SW480 (cell line): ENCODE results near the gene HEG1.
A peak's percentile ranks its signal among the peaks of the same experiment; 100 is the strongest.

Source experiments
- DNase-seq: peaks from one replicate; pipeline ENCODE4 v3.0.0-alpha.2; 2016; ENCODE audit warnings: low spot score

HEG1 gene

DNA sequence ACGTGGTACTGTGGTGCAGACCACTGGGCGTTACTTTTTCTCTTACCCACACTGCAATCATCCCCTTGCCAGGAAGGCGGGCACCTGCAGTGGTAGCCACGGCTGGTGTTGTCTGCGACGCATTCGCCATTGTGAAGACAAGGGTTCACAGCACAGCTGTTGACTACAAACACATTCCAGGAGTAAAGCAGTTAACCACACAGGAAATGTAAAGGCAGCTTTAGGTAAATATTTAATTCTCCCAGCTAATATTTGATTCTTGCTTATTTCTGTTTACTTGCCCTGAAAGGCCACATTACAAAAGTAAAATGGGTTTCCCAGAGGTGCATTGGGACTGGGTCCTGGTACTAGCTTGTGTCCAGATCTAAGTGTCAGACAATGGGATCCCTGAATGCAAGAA lies 45.4 kb downstream of the HEG1 start:
- DNase-seq = no peak

DNA sequence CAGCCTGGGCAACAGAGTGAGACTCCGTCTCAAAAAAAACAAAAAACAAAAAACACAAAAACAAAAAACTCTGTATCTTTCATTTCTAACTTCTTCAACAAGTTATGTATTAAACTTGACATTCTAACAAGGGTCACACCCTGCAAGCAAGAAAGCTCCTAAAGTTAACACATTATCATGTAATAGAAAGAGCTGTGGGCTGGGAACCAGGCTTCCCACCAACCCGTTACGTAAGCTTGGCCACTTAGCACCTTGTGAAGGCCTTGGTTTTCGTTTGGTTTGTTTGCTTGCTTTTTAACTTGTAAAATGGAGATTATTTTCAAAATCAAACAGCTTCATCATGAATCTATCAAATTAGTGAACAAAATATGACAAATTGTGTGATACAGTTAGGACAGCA lies 47.0 kb downstream of the HEG1 start:
- DNase-seq = no peak

DNA sequence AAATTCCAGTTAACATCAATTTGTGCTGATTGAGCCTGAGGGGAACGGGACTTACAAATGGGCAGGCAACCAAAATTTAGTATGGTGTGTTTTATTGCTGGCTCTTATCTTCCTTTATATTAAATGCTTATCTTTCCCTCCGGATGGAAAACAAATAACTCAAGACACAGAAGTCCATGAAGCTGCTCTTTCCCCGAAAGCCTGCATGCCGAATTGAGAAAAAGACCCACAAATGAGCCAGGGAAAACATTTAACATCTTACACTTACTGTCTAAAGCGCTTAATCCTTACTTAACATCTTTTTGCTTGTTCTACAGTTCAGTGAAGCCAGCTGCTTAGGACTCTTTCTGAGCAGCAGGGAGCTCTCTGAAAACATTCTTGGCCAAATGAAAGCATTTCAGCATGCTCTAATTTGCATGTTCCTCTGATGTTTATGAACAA lies 49.5 kb downstream of the HEG1 start:
- no peak for DNase-seq

DNA sequence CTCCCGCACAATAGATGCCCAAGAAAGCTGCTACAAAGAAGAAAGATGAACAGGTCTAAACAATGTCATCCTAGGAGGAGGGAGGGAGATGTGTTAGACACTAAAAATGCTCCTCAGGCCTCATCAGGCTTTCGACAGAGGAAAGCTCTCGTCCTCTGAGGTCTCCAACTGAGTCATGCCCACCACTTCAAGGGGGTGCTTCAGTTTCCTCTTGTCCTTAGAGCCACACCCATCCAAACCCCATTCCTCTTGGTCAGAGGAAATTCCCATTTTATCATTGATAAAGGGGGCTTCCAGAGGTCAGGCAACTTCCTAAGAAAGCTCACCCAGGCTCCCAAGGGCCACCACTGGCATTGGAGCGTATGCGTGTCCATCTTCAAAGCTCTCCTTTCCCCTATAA lies 50.1 kb downstream of the HEG1 start:
- no peak for DNase-seq

DNA sequence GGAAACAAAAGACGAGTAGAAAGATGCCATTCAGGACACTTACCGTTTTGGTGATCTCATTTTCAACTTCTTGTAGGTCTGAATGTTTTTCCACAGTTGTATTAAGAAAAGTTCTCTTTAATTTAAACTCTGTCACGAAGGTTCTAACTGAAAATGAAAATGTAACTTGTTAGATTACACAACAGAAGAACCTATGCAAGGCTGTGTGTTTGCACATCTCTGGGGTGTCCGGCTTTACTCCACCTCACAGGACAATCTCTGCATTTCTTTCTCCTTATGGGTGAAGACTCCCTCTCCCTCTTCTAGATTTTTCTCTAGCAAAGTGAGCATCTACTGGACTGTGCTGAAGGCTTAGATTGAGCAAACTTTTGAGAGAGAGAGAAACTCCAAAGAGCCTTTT lies 50.6 kb downstream of the HEG1 start:
- DNase-seq = no peak

DNA sequence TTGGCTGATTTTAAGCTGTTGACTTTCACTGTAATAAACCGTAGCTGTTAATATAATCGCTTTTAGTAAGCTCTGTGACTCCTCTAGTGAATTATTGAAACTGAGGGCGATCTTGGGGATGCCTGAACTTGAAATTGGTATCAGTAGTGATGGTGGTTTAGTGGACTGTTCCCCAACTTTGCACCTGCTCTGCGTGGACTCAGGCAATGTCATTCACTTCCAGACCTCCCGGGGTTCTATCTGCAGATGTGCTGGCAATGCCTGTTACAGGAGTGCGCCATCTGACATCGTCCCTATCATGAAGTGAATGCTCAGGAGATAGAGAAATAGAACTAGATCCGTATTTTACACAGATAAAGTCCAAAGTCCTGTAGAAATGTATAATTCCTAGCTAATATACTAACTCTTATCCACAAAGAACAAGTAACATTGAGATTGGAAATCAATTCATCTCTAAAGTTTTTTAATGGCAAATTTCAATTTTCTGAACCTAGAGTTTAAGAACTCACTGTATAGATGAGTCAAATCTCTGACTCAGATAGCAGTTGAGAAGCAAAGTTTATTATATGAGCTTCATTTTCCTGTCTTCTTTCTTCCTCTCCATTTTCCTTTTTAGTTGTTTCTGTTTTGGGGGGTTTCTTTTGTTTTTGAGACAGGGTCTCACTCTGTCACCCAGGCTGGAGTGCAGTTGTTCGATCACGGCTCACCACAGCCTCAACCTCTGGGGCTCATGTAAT lies 51.8 kb downstream of the HEG1 start:
- no peak for DNase-seq

DNA sequence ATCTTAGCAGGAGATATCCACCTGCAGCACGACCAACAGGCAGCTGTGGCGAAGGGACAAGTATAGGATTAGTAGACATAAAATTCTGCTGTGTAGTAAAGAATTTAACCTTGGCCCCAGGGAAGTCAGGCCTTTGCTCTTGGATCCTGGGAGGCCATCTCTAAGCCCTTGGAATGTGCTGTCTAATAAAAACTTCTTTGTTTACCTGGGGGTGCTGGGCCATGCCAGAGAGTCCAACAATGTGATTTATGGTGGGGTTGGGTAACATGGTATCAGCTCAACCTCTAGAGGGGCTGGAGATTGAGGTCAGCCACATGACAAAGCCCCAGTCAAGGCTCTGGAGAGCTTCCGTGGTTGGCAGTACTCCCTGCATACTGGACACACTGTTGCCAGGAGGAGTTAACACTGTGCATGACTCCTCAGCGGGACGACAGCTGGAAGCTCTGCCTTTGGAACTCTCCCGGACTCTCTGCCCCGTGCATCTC lies 52.4 kb downstream of the HEG1 start:
- DNase-seq = peak; percentile 74

DNA sequence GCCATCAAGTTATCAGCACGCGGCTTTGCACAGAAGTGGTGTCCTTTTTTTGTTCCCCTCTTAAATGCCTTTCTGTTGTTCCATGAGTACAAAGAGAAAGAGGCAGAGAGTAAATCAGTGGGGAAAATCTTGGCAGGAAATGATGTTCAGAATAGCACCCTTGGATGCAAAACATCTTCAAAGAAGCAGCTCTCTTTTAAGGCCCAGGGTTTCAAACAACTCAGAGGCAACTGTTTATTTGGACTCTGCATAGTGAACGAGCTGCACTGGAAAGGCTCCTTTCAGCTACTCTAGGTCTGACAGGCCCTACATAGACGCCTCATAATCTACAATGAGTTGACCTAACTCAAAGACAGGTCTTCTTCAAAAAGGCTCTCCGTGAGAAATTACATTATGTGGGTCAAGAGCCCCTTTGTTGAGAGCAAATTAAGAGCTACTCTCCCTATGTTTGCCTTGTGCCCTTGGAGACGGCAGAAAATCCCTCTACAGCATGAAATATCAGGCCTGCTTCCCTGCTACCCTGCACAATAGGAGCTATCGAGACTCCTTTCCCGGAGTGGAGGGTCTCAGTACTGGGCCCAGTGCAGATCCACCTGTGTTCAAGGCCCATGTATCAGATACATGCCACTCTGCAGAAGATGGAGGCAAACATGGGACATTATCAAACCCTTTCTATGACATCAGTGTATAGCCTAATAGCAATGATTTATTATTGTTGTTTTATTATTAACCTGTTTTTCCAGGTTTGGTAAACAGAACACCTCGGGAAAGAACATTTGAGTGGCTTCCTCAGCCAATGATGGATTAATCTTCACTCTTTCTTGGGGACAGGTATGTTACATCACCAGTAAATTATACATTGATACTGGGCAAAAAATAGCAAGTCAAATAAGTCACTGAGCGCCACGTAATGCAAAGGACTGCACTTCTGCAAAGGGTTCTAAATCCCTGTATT lies 53.1 kb downstream of the HEG1 start:
- DNase-seq = no peak

DNA sequence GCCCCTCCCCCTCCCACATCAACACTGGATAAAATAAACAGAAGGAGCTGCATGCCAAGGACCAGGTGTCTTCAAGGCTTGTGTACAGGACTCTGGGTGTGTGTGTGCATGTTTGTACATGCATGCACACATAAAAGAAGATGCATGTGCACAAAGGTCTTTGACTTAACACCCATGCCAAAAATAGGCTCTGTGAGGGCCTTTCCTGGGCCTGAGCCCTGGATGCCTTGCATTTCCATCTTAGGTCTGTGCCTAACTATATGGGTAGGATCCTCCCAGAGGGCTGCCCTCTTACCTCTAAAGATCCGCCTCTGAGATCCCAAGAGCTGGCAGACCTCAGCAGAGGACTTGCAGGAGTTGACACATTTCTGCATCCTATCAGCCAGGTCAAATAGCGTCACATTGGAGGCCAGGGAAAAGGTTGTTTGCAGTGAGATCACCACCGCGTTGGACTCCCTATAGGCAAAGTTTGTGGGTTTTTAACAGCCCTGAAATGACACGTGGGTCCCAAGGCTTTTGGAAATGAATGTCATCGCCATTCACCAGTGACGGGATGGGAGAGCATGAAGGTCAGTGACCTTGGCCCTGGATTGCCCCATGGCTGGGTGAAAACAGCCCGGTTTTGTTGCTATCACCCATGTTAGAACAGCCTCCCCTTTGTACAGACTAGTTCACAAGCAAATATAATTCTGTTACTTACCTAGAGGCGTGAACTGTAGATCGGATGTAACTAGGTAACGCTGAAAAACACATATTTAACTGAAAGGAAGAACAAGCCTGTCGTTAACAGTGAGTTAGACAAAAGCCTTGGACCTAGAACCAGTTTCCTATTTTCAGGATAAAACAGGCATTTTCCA lies 54.0 kb downstream of the HEG1 start:
- no peak for DNase-seq

DNA sequence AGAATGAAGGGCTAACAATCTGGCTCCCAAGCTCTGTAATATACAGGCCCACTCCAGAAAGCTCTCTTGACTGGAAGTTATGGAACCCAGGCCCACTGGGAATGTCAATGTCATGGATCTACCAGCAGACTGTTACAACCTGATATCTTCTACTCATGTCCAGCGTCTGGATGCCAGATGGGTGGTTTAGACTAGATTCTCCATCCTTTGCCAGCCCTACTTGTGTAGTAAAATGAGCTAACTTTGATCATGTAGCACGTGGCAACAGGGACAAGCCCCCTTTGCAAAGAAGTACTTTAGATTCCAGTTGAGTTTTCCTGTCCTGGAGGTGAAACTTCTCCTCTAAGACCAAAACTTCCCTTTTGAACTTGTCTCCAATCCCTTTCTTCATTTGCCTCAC lies 55.1 kb downstream of the HEG1 start:
- DNase-seq = no peak

DNA sequence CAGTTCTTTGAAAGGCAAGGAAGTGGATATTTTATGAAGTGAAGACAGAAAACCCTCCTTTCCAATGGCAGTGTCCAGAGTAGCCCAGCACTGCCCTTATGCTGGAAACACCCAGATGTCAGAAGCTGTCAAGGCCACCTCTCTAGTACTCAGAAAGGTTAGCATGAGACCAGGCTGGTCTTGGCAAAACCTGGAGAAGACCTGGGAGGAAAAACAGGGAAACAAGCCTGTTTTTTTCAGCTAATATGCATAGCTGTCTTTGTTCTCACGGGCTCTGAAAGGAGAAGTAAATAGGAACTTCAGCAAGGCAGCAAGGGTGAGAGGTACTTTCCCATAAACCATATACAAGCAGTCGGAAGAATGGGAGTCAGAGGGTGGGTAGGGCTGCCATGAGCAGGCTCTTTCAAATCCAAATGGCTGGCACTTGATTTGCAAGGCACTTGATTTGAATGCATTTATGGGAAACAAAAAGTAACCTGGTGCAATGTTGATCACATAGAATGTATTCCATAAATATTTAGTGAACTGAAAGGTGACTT lies 55.8 kb downstream of the HEG1 start:
- DNase-seq = no peak

DNA sequence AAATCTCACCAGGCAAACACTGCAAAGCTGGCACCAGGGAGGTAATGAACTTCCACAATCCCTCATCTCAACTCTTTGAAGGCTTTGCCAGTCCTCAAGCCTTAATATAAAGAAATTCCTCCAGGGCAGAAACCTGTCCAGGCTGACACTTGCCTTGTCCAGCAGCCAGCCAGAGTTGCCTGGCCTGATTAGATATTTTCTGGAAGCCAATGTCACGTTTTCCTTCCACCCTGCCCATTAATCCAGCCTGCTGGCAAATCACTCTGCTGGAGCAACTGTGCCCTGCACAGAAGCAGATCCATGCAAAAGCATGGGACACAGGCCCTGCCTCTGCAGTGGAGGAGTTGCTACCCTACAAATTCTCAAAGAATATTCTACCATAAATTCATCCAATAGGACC lies 56.5 kb downstream of the HEG1 start:
- DNase-seq = no peak

DNA sequence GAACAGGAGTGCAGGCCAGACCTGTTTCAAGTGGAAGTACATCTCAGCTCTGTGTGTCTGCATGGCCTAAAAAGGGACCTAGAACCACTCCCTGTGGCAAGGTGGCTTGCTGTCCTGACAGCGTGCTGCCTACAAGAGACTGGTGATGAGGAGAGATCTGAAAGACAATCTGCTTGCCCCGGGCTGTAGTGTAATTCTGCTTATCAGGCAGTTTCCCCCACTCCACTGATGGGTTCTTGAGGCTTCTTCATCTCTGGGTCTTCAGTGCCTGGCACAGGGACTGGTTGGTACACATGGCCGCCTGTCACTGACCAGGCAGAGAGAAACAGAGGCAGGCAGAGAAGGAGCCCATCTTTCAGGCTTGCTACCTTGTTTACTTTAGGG lies 57.6 kb downstream of the HEG1 start:
- DNase-seq = no peak

DNA sequence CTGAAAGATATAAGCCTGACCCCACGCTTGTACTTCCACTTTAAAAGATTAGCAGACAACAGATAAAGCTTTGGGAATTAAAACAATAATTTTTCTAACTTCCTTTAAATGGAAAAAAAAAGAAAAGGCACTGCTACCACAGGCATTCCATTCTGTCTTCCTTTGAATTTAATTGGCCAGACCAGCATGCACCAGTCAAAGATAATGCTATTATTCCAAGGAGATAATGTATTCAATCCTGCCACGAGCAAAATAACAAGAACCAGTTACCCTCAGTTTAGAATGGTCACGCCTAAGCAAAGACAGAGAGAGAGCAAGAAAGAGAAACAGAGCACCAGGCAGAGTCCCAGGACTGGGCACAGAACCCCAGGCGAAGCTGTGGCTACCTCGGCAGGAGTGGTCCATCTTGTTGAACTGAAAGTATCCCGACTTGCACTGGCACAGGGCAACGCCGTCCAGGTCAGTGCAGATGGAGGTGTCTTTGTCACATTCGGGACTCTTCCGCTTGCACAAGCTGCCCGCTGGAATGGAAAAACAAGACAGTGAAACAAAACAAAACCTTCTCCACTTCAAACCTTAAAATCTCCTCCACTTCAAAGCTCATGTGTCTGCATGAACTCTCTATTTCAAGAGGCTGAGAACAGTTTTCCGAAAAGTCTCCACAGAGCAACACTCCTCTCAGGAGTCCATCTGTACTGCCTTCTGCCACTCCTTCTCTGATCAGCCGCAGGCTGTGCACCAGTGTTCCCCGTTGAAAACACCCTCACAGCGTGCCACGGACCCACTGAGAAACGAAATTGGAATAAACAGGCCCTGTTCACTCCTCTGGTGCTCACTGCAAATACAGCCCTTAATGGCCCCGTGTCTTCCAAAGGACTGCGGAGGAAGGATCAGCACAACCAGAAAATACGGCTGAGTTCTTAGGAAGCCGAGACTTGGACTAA lies 58.2 kb downstream of the HEG1 start:
- no peak for DNase-seq

DNA sequence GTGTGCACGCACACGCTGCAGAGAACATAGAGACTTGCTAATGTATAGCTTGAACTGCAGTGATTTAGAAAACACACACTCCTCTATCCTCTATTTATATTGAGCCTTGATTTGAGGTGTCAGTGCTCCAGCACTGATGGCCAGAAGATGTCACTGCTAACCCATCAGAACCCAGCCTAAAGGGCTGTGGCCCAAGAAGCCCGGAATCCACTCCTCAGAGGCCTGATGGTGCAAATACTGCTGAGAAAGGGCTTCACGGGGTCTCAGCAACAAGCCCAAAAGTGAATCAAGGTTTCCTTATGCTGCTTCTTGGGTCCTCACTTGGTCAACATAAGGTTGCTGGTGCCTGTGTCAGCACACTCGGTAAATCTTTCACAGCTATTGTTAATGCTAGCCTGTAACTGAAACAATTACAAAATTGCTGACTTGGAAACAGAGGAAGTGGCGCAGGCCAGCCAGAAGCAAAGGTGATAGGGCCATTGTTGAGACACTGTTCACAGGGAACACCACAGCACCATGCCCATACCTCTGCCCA lies 60.3 kb downstream of the HEG1 start:
- DNase-seq = peak; percentile 51

DNA sequence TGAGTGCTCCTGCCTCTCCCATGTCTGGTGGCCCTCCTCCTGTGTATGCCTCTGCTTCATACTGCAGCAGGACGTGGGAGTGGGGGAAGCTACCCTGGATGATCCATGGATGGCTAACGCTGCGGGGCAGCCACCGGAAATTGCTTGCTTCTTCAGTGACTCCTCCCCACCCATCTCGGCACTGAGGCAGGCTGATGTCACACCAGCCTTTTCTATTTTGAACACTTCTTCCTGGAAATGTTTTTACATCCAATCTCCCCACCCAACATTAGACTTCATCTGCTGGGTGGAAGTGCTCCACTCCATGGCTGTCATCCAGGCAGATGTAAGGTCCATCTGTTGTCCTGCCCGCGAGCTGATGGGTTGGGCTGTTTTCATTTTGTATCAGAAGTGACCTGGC lies 62.3 kb downstream of the HEG1 start:
- DNase-seq = no peak

DNA sequence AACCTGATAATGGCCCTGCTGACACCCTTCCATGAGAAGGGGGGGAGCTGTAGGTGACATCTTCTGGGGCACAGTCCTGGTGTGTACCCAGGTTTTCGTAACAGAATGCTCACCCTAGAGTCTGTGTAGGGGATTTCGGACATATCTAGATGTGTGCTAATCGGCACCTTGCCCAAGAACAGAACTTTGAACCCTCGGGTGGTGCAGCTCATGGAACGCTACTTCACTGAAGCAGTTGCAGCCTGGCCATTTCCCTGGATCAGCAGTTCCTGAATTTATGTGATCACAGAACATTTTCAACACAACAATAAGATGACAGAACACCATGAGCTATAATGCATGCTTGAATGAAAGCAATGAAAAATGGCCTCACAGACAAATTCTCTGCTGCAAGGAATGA lies 63.8 kb downstream of the HEG1 start:
- no peak for DNase-seq

DNA sequence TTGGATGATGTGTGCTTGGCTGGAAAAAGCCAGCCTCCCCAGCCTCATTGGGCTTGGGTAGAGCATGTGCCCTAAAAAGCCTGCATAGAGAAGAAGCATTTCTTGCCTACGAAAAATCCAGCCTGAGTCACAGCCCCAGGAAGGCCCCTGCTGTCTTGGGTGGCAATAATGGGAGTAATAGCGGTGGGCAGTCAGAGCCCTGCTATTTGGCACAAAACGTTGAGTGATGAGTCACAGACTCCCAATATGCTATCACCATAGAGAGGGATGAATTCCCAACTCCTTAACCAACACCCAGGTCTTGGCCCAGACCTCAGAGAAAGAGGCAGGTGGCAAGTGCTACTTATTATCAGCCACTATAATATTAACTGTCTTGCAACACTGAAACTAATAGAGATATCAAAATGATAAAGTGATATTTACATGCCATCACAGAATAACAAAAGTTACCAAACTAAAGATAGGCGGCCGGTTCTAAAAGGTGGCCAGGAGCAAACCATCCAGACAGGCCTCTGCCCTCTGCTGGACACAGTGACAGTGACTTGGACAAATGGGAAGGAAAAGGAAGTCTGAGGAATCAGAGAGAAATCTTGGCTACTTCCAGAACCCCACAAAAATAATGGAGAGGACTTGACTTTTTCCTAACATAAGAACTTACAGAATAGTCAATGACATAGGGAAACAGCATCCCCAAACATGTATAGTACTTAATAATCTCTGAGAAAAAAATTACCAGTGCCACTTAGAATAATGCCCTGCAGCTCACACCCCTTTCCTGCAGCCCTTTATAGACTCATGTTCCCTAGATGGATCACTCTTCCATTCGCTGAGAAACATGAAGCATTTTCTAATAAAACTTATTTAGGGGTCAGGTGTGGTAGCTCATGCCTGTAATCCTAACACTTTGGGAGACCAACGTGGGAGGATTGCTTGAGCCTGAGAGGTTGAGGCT lies 69.3 kb downstream of the HEG1 start:
- DNase-seq = peak; percentile 55

DNA sequence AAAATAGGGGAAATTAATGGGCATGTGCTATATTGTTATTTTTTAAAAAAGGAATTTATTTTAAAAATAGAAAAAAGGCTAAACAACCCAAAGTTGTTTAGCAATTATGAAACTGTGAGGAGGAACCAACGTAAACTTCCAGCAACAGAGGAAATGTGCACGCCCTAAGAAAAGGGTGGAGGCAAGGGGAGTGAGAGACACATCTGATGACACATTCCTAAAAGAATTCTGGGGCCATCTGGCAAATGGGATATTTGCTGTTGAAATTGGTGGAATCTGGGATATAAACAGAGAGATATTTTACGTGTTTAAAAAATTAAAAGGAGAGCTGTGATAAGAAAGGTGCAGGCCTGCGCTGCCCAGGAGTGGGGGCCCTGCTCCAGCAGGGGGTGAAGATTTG lies 70.4 kb downstream of the HEG1 start:
- peak; percentile 38 for DNase-seq
